Stimulated activated CD4-positive, alpha-beta T cell treated with anti-CD3 and anti-CD28 coated beads, Interleukin-1b, Interleukin-23, amount 100 ng/mL, for 48 hours (primary cell): ENCODE data around the gene RFWD3.

Source experiments
- DNase-seq: peaks from one replicate; pipeline ENCODE4 v3.0.0-alpha.2; 2020

The RFWD3 gene

DNA sequence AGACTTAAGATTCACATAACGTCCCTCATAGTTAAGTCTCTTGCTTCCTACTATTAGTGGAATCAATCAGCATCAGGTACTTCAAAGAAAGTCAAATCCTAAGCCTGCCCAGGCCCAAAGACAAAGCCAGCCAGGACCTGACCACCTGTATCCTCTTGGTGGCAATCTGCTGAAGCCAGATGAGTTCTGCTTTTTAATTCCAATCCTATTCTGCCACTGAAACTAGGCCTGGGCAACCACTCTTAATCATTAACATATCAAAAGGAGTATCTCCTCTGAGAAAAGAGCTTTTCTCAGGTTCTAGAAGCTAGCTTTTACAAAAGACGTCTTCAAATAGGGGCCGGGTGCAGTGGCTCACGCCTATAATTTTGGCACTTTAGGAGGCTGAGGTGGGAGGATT lies 44.7 kb downstream of the RFWD3 start:
- no peak for DNase-seq

DNA sequence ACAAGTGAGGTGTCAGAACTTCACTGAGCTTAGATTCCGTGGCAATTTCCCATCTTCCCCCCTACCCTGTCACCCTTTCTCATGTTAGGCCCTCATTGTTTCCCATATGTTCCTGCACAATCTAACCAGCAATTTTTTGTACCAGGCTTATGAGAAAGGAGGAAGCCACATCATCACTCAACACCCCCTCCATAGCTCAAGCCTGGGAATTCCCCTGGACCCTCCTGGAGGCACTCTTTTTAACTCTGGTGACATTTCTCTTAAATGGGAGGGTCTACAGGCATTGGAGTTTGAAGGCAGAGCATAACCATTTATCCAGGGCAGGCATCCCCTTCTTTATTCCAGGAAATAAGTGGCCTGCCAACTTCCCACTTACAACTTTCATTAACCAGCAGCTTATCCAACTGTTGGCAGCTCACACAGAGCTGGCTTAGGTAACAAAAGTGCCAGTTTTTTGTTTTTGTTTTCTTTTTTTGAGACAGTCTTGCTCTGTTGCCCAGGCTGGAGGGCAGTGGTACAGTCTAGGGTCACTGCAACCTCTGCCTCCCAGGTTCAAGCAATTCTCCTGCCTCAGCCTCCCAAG lies 49.4 kb downstream of the RFWD3 start:
- no peak for DNase-seq

- DNase-seq = no peak
Measured at GRCh38 chr16:74611721-74612120, 55.0 kb downstream of the RFWD3 start.

- peak; percentile 15 for DNase-seq
Measured at GRCh38 chr16:74608944-74609343, 57.7 kb downstream of the RFWD3 start.

GRCh38 chr16:74608381-74608780 lies 58.3 kb downstream of the RFWD3 start:
- no peak for DNase-seq

GRCh38 chr16:74607962-74608356 lies 58.7 kb downstream of the RFWD3 start:
- no peak for DNase-seq

DNA sequence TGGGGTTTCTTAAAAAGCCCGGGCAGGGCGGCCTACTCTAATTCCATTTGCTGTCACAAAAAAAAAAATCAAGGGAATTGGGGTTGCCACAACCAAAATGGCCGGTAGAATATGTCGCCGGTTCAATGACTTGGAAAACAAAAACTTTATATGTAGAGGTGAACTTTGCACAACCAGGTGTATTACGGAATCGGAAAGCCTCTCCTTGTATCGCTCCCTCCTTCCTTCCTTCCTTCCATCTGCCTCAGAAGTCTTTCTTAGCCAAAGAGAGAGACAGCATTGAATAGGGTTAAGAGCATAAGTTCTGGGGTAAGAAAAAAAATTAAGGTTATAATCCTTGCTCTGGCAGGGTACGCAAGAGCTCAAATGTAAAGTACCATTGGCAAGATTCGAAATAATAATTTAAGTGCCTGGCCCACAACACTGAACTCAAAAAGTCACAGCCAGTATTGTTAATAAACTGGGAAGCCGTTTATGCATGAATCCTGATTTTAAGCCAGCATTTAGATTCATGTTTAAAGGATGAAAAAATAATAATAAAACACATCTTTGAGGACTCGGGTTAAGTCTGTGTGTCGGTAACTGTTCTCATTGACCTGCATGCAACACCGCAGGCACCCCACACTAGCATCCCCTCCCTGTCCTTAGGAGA lies 59.2 kb downstream of the RFWD3 start:
- DNase-seq = no peak

DNA sequence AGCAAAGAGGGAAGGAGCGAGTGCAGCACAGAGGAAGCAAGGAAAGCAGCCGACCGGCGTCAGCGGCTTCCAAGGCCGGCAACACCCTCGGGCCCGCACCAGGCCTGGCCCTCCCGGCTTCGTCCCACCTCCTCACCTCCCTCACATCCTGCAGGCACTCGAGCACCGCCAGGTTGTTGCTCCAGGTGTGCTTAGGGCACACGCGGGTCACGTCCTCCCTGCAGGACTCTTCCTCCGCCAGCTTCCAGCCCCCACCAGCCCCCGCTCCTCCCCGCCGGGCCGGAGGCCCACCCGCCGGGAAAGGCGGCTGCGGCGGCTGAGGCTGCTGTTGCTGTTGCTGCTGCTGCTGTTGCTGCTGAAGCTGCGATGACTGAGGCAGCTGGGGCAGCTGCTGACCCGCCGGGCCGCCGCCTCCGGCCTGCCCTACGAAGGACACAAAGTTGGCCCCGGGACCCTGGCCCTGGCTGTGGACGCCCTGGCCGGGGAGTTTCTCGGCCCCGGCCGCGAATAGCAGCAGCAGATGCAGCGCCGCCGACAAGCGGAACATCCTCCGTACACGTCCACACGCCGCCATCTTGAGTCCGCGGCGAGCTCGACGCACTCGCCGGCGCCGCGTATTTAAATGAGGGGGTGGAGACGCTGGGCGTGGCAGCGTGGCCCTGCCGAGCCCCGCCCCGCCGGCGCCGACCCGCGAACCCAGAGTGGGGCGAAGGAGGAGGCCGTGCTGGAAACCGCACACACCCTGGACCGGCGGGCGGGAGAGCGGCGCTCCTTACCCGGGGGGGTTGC lies 60.0 kb downstream of the RFWD3 start, which contains the start of gene GLG1:
Gene GLG1, minus strand, starts transcription at position 594 of the 789 bp plus-strand sequence. Its CDS starts 20 bp downstream, at position 574.
- peak; percentile 87 for DNase-seq

- DNase-seq = no peak
Measured at GRCh38 chr16:74605746-74606520, 60.7 kb downstream of the RFWD3 start.

DNA sequence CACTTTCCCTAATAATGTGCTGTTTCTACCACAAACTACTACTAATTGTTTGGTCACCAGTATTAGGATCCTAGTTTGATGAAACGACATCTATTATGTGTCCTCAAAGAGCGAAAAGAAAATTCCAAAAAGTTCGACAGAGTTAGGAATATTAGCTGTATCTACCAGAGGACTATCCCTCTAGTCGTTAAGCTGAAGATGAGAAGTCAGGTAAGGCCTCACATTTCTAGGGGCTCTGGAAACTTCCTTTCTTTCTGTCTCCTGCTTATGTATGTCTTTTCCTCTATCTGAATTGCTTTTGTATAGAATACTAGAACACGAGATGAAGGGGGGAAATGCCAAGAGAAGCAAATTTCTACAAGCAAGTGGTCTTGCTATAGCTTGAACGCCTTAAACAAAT lies 61.3 kb downstream of the RFWD3 start:
- no peak for DNase-seq

DNA sequence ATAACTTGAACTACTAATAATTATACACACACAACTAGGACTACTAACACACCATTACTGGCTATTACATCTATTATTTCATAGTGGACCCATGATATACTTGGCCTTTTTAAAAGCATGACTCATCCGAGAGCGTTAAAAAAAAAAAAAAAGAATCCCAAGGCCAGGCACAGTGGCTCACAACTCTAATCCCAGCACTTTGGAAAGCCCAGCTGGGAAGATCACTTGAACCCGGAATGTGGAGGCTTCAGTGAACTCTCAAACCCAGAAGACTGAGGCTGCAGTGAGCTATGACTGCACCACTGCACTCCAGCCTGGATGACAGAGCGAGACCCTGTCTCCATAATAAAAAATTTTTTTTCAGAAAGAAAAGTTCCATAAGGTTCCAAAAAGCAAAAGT lies 62.8 kb downstream of the RFWD3 start:
- DNase-seq = no peak

- DNase-seq = peak; percentile 61
Measured at GRCh38 chr16:74601126-74601871, 65.4 kb downstream of the RFWD3 start.

- no peak for DNase-seq
Measured at GRCh38 chr16:74596586-74596985, 70.1 kb downstream of the RFWD3 start.

DNA sequence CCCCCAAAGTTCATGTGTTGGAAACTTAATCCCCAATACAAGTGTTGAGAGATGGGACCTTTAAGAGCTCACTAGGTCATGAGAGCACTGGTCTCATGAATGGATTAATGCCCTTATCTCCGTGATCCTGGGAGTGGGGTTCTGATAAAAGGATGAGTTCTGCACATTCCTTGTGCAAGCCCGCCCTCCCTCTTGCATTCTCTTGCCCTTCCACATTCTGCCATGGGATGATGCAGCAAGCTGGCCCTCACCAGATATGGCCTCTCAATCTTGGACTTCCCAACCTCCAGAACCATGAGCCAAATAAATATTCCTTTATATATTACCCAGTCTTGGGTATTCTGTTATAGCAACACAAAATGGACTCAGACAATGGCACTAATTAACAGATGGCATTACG lies 73.8 kb downstream of the RFWD3 start:
- DNase-seq = no peak

- DNase-seq = no peak
Measured at GRCh38 chr16:74591876-74592650, 74.6 kb downstream of the RFWD3 start.

DNA sequence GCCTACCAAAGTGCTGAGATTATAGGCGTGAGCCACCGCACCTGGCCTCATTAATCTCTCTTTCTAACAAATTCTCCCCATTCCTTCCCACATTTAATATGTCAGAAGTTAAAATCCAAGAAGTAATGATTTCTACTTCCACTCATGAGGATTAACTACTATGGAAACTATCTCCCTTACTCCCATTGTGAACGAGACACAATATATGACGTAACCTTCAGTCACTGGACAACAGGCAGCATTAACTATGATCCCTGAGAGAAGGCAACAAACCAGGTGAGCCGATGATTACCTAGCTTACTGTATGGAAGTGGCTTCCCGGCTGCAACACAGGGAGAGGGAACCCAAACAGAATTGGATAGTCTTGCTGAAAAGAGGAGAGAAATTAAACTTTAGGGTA lies 79.7 kb downstream of the RFWD3 start:
- DNase-seq = no peak

DNA sequence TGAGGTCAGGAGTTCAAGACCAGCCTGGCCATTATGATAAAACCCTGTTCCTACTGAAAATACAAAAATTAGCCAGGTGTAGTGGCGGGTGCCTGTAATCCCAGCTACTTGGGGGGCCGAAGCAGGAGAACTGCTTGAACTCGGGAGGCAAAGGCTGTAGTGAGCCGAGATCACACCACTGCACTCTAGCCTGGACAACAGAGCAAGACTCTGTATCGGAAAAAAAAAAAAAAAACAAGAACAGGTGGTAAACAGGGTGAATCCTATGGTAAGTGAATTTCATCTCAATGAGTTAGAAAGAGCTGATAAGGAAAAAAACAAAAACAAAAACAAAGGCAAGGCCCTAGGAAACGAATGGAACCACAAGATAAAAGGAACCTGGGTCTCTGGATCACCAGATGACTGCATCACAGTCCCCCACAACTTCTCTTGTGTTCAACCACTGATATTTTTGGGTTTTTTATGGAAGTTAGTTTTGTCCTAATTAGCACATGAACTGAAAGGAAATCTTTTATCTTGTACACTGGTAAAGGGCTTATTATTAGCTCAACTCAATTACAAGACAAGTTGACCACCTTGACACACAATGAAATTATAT lies 80.7 kb downstream of the RFWD3 start:
- no peak for DNase-seq

GRCh38 chr16:74583926-74584666 lies 82.6 kb downstream of the RFWD3 start:
- no peak for DNase-seq

DNA sequence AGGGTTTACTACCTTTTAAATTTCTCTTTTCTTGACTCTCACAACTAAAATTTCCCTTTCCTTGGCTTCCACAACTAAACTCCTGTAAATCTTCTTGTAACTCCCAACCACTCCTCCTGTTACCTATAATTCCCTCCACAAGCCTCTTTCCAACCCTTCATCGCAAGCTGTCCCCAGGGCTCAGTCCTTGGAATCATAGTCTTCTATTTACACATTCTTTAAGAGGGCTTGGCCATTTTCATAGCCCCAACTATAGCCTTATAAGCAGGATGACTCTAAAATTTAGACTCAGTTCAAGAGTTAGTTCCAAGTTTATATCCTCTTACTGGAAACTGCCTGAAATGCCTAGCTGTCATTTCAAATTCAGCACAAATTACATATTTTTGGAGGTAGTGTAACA lies 83.7 kb downstream of the RFWD3 start:
- no peak for DNase-seq

- DNase-seq = no peak
Measured at GRCh38 chr16:74580833-74581232, 85.8 kb downstream of the RFWD3 start.

- DNase-seq = no peak
Measured at GRCh38 chr16:74578838-74579237, 87.8 kb downstream of the RFWD3 start.
